ENCODE results near the gene VOPP1. TPM values are rescaled to one million over a fixed set of nuclear protein-coding genes. Genes with fewer than 3 reads are reported as not detected.

VOPP1 gene
- total and polyA plus RNA-seq, 2 donors (not counting 3 experiments of a cell fraction or from before 2014, with no cell fraction given) = 85.6 to 154 TPM

DNA sequence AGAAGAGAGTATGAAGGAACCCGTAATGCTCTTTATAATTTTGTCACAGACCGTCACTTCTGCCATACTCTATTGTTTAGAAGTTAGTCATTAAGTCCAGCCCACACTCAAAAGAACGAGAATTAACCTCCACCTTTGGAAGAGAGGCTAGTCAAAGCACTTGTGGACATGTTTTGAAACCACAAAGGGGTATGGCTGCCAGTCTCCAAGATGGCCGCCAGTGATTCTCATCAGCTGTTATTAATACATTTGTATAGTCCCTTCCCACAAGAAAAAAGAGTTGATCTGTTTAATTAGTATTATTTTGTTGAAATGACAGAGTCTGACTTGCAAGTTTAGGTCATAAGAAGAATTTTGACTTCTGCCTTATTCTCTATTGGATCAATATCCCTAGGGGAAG lies 23.2 kb upstream of the VOPP1 start:
- Histone ChIP-seq H4K20me1 (replicated peaks; ENCODE audit: control insufficient read depth, extremely low read depth, insufficient read depth, low read length) (no peaks in the 10 kb centered on the region), H3K36me3 (ENCODE audit: control insufficient read depth in 2 of 2, extremely low read depth in 1 of 2, insufficient read depth in 2 of 2, low read length in 2 of 2) (no peaks in the 10 kb centered on the region), H3K4me2 (ENCODE audit: insufficient read depth, low read length) (no peak overlapping the region), H3K9me3 (replicated peaks; ENCODE audit: control insufficient read depth, insufficient read depth, low read length) (no peaks in the 10 kb centered on the region), H3K9ac (replicated peaks; ENCODE audit: extremely low read depth, insufficient read depth, low read length) (no peak overlapping the region), H3K4me3 (replicated peaks in 1 of 3; ENCODE audit: insufficient read depth in 1 of 3, low read depth in 1 of 3, low read length in 3 of 3) (no peak overlapping the region), H3K9me1 (replicated peaks; ENCODE audit: control insufficient read depth, extremely low read depth, insufficient read depth, low read length) (no peaks in the 10 kb centered on the region), H3K79me2 (ENCODE audit: control insufficient read depth, insufficient read depth, low read length) (no peaks in the 10 kb centered on the region), H3K27ac (ENCODE audit: insufficient read depth, low read depth, low read length) (no peak overlapping the region), H3K27me3 (ENCODE audit: control insufficient read depth in 2 of 2, insufficient read depth in 2 of 2, low read length in 2 of 2) (peaks cover 5% of the 10 kb centered on the region in 2 experiments), H2AFZ (ENCODE audit: low read depth, low read length) (no peak overlapping the region), H3K4me1 (ENCODE audit: control insufficient read depth, extremely low read depth, insufficient read depth, low read length) (peaks cover 8% of the 10 kb centered on the region)
- intact Hi-C loops (cut with micrococcal nuclease) (no loop called here), dilution Hi-C loops (cut with MboI; ENCODE audit: extremely low pct_ligation_motif_present, low sequenced_read_pairs) (no loop called here)
- no TSS peak for BruUV-seq (replicated peaks)
- ChIA-PET POLR2A (no interaction called here), CTCF (interaction anchor here (1.2 to 1.6 kb wide), 2 partner anchors 162 to 315 kb away, joined by 3 to 7 read pairs; no protein-coding TSS in a partner anchor)
- TF ChIP-seq EZH2 (IDR thresholded peaks at IDR 0.05; ENCODE audit: borderline replicate concordance, low read depth, low read length, severe bottlenecking) (no peak), GATA2 (IDR thresholded peaks at IDR 0.05; ENCODE audit: insufficient read depth, insufficient read length, low read depth, low read length) (no peak), JUN (IDR thresholded peaks at IDR 0.05; ENCODE audit: borderline replicate concordance, insufficient read depth, insufficient read length, low read depth) (no peak), FOS (IDR thresholded peaks at IDR 0.05; ENCODE audit: borderline replicate concordance, insufficient read depth, low read length) (no peak), POLR2AphosphoS5 (IDR thresholded peaks at IDR 0.05; ENCODE audit: insufficient read depth, low read depth, low read length) (no peak)
- TF ChIP-seq, protein P1, sequence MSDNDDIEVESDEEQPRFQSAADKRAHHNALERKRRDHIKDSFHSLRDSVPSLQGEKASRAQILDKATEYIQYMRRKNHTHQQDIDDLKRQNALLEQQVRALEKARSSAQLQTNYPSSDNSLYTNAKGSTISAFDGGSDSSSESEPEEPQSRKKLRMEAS (IDR thresholded peaks at IDR 0.05; ENCODE audit: insufficient read depth, insufficient read length) = no peak
- TF ChIP-seq, protein P2, sequence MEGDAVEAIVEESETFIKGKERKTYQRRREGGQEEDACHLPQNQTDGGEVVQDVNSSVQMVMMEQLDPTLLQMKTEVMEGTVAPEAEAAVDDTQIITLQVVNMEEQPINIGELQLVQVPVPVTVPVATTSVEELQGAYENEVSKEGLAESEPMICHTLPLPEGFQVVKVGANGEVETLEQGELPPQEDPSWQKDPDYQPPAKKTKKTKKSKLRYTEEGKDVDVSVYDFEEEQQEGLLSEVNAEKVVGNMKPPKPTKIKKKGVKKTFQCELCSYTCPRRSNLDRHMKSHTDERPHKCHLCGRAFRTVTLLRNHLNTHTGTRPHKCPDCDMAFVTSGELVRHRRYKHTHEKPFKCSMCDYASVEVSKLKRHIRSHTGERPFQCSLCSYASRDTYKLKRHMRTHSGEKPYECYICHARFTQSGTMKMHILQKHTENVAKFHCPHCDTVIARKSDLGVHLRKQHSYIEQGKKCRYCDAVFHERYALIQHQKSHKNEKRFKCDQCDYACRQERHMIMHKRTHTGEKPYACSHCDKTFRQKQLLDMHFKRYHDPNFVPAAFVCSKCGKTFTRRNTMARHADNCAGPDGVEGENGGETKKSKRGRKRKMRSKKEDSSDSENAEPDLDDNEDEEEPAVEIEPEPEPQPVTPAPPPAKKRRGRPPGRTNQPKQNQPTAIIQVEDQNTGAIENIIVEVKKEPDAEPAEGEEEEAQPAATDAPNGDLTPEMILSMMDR (IDR thresholded peaks at IDR 0.05; ENCODE audit: extremely low read depth in 1 of 2, insufficient read depth in 1 of 2, low read depth in 1 of 2, low read length in 2 of 2) = no peak
- DNase-seq (ENCODE audit: low read depth, low spot score) (no peak), FAIRE-seq (no peak)
